ENCODE measurements around the gene ETNK1.
"Not testable (repeated sequence)": the region's sequence is repeated elsewhere in the genome, so short reads cannot be mapped to it uniquely, and the experiment has no call there.

- not testable (repeated sequence) for TF ChIP-seq CTCF (IDR thresholded peaks at IDR 0.05; ENCODE audit: poor library complexity); EZH2 (IDR thresholded peaks at IDR 0.05; ENCODE audit: borderline replicate concordance); EZH2phosphoT487 (IDR thresholded peaks at IDR 0.05; ENCODE audit: low read depth, severe bottlenecking, unreplicated experiment)
These were observed 27.4 kb upstream of the ETNK1 start for GRCh38 chr12:22597539-22597938.
